Ishikawa (cell line): ENCODE results near the gene TPK1.
A peak's percentile ranks its signal among the peaks of the same experiment; 100 is the strongest.

Source experiments
- CEBPB ChIP-seq: IDR thresholded peaks from 2 replicates; pipeline ENCODE4 v1.6.1; 2012
- CREB1 ChIP-seq: IDR thresholded peaks from 2 replicates; pipeline ENCODE4 v1.6.1; 2012; ENCODE audit warnings: low read depth
- EGR1 ChIP-seq: IDR thresholded peaks from 2 replicates; pipeline ENCODE4 v1.6.1; 2012
- EP300 ChIP-seq: IDR thresholded peaks from 2 replicates; pipeline ENCODE4 v1.6.1; 2012; ENCODE audit warnings: borderline replicate concordance
- FOXM1 ChIP-seq: IDR thresholded peaks from 2 replicates; pipeline ENCODE4 v1.6.1; 2012; ENCODE audit warnings: low read depth, borderline replicate concordance
- NFIC ChIP-seq: IDR thresholded peaks from 2 replicates; pipeline ENCODE4 v1.6.1; 2012
- RAD21 ChIP-seq: IDR thresholded peaks from 2 replicates; pipeline ENCODE4 v1.6.1; 2012; ENCODE audit warnings: low read depth
- REST ChIP-seq: IDR thresholded peaks from 2 replicates; pipeline ENCODE4 v1.6.1; 2012; ENCODE audit warnings: low read depth, mild to moderate bottlenecking
- TAF1 ChIP-seq: IDR thresholded peaks from 2 replicates; pipeline ENCODE4 v1.6.1; 2012; ENCODE audit warnings: low read depth, mild to moderate bottlenecking
- TCF12 ChIP-seq: IDR thresholded peaks from 2 replicates; pipeline ENCODE4 v1.6.1; 2012; ENCODE audit warnings: low read depth
- TEAD4 ChIP-seq: IDR thresholded peaks from 2 replicates; pipeline ENCODE4 v1.6.1; 2012
- YY1 ChIP-seq: IDR thresholded peaks from 2 replicates; pipeline ENCODE4 v1.6.1; 2012; ENCODE audit warnings: low read depth
- ZBTB7A ChIP-seq: IDR thresholded peaks from 2 replicates; pipeline ENCODE4 v1.6.1; 2012; ENCODE audit warnings: low read depth
- TF ChIP-seq, protein P1 (sequence below): IDR thresholded peaks from 2 replicates; pipeline ENCODE4 v1.6.1; 2012
- TF ChIP-seq, protein P2 (sequence below): IDR thresholded peaks from 2 replicates; pipeline ENCODE4 v1.6.1; 2012

The TPK1 gene

DNA sequence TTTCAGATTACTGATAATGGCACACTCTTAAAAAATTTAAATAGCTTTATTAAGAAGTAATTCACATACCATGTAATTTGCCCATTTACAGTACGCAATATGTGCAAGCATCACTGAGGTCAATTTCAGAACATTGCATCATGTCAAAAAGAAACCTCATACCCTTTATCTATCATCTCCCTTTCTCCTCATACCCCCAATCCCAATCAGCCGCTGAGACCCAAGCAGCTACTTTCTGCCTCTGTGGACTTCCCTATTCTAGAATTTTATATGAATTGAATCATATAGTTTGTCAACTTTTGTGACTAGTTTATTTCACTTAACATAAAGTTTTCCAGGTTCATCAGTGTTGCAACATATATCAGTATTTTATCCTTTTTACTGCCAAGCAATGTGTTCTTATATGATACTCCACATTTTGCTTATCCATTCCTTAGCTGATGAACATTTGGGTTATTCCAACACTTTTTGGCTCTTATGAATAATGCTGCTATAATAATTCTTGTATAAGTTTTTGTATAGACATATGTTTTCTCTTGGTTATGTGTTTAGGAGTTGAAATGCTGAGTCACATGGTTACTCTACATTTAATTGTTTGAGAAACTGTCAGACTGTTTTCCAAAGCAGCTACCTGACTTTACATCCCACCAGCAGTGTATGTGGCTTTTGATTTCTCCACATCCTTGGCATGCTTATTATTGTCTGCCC is 26.9 kb upstream of the TPK1 start:
- TF ChIP-seq EGR1 (no peak), EP300 (no peak), RAD21 (no peak), NFIC (no peak), CEBPB (no peak), FOXM1 (no peak), YY1 (no peak), TAF1 (no peak)
- TF ChIP-seq, protein P1, sequence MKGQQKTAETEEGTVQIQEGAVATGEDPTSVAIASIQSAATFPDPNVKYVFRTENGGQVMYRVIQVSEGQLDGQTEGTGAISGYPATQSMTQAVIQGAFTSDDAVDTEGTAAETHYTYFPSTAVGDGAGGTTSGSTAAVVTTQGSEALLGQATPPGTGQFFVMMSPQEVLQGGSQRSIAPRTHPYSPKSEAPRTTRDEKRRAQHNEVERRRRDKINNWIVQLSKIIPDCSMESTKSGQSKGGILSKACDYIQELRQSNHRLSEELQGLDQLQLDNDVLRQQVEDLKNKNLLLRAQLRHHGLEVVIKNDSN: no peak

- TF ChIP-seq, protein P1: no peak
- TF ChIP-seq REST (no peak), RAD21 (no peak), TEAD4 (no peak), FOXM1 (no peak), CREB1 (no peak), NFIC (no peak), EP300 (no peak), TAF1 (no peak), CEBPB (no peak)
Measured at GRCh38 chr7:144859739-144860138, 23.9 kb upstream of the TPK1 start.

- no peak for TF ChIP-seq TCF12
- TF ChIP-seq, protein P1: peak; percentile 49; the same call in 1 of the 2 replicates
Measured at GRCh38 chr7:144857463-144857862, 21.6 kb upstream of the TPK1 start.

GRCh38 chr7:144854839-144855424 is 19.1 kb upstream of the TPK1 start:
- peak; percentile 74 for TF ChIP-seq RAD21
- no peak for TF ChIP-seq EP300

- TF ChIP-seq, protein P1: no peak
- TF ChIP-seq YY1 (no peak), TEAD4 (no peak), NFIC (no peak), FOXM1 (no peak), RAD21 (no peak), TAF1 (no peak), EP300 (no peak), CREB1 (no peak), CEBPB (no peak), TCF12 (no peak), ZBTB7A (no peak), EGR1 (no peak), REST (no peak)
- TF ChIP-seq, protein P2, sequence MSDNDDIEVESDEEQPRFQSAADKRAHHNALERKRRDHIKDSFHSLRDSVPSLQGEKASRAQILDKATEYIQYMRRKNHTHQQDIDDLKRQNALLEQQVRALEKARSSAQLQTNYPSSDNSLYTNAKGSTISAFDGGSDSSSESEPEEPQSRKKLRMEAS: no peak
Measured at GRCh38 chr7:144853542-144853941, 17.7 kb upstream of the TPK1 start.

- TF ChIP-seq ZBTB7A: no peak
- TF ChIP-seq FOXM1: no peak
- no peak for TF ChIP-seq RAD21
- no peak for TF ChIP-seq TEAD4
- no peak for TF ChIP-seq CEBPB
Measured at GRCh38 chr7:144848078-144848477, 12.2 kb upstream of the TPK1 start.
